WTC11 (cell line): ENCODE measurements around the gene PRR30. TPM values are rescaled to one million over a fixed set of nuclear protein-coding genes. Genes with fewer than 3 reads are reported as not detected.

ENCODE experiments used
- CBFB ChIP-seq: sonication (generic); formaldehyde crosslinking; IDR thresholded peaks from 2 replicates; pipeline ENCODE4 v1.8.1; 2022; ENCODE audit warnings: mild to moderate bottlenecking, low read depth, missing genetic modification reagents
- EMX1 ChIP-seq: fragments of 250-450 bp; sonication (Bioruptor Pico); IDR thresholded peaks from 2 replicates; pipeline ENCODE4 v1.8.0; 2021; ENCODE audit warnings: mild to moderate bottlenecking
- FOXK1 ChIP-seq: sonication (generic); formaldehyde crosslinking; IDR thresholded peaks from 2 replicates; pipeline ENCODE4 v1.8.0; 2022; ENCODE audit warnings: mild to moderate bottlenecking, moderate library complexity, missing genetic modification reagents
- FOXP1 ChIP-seq: sonication (generic); formaldehyde crosslinking; IDR thresholded peaks from 2 replicates; pipeline ENCODE4 v1.8.0; 2022; ENCODE audit warnings: missing genetic modification reagents, mild to moderate bottlenecking, moderate library complexity, borderline replicate concordance
- GABPB1 ChIP-seq: sonication (generic); formaldehyde crosslinking; IDR thresholded peaks from 2 replicates; pipeline ENCODE4 v1.8.1; 2023; ENCODE audit warnings: mild to moderate bottlenecking, missing genetic modification reagents
- GTF2I ChIP-seq: fragments of 250-450 bp; sonication (Bioruptor Pico); conservative IDR thresholded peaks from 2 replicates; pipeline ENCODE4 v1.4.0; 2021; ENCODE audit warnings: mild to moderate bottlenecking
- HMGA2 ChIP-seq: fragments of 250-450 bp; sonication (Bioruptor Pico); IDR thresholded peaks from 2 replicates; pipeline ENCODE4 v1.4.0; 2021; ENCODE audit warnings: mild to moderate bottlenecking, moderate library complexity
- ZNF232 ChIP-seq: sonication (generic); formaldehyde crosslinking; IDR thresholded peaks from 2 replicates; pipeline ENCODE4 v1.8.0; 2022; ENCODE audit warnings: mild to moderate bottlenecking, missing genetic modification reagents
- ZNF396 ChIP-seq: fragments of 250-450 bp; sonication (Bioruptor Pico); IDR thresholded peaks from 2 replicates; pipeline ENCODE4 v1.8.0; 2021; ENCODE audit warnings: mild to moderate bottlenecking, moderate library complexity, borderline replicate concordance
- ZNF423 ChIP-seq: fragments of 250-450 bp; sonication (Bioruptor Pico); IDR thresholded peaks from 2 replicates; pipeline ENCODE4 v2.1.2; 2022; ENCODE audit warnings: mild to moderate bottlenecking, moderate library complexity
- total RNA-seq: library from RNA; stranded (reverse); gene quantifications from 3 replicates; pipeline ENCODE4 v1.2.3, GENCODE V29; 2021
- TF ChIP-seq, protein P1 (sequence below): sonication (generic); formaldehyde crosslinking; IDR thresholded peaks from 2 replicates; pipeline ENCODE4 v1.8.1; 2022; ENCODE audit warnings: low read depth, mild to moderate bottlenecking, moderate library complexity, missing genetic modification reagents, borderline replicate concordance
- TF ChIP-seq, protein P2 (sequence below): sonication (generic); formaldehyde crosslinking; IDR thresholded peaks from 2 replicates; pipeline ENCODE4 v1.8.0; 2022; ENCODE audit warnings: mild to moderate bottlenecking, missing genetic modification reagents
- TF ChIP-seq, protein P3 (sequence below): sonication (generic); formaldehyde crosslinking; IDR thresholded peaks from 2 replicates; pipeline ENCODE4 v1.8.1; 2023; ENCODE audit warnings: mild to moderate bottlenecking, missing genetic modification reagents, borderline replicate concordance
- TF ChIP-seq, protein P4 (sequence below): fragments of 250-450 bp; sonication (Bioruptor Pico); IDR thresholded peaks from 2 replicates; pipeline ENCODE4 v1.9.0; 2021; ENCODE audit warnings: mild to moderate bottlenecking
- TF ChIP-seq, protein P5 (sequence below): sonication (generic); formaldehyde crosslinking; IDR thresholded peaks from 2 replicates; pipeline ENCODE4 v1.8.1; 2022; ENCODE audit warnings: mild to moderate bottlenecking, moderate library complexity, missing genetic modification reagents
- TF ChIP-seq, protein P6 (sequence below): sonication (generic); formaldehyde crosslinking; conservative IDR thresholded peaks from 2 replicates; pipeline ENCODE4 v1.8.1; 2023; ENCODE audit warnings: mild to moderate bottlenecking, low read depth, missing genetic modification reagents, moderate library complexity
- TF ChIP-seq, protein P7 (sequence below): fragments of 250-450 bp; sonication (Bioruptor Pico); IDR thresholded peaks from 2 replicates; pipeline ENCODE4 v1.8.0; 2021; ENCODE audit warnings: mild to moderate bottlenecking
- TF ChIP-seq, protein P8 (sequence below): sonication (generic); formaldehyde crosslinking; IDR thresholded peaks from 2 replicates; pipeline ENCODE4 v1.8.1; 2022; ENCODE audit warnings: low read depth, missing genetic modification reagents, borderline replicate concordance
- TF ChIP-seq, protein P9 (sequence below): sonication (generic); formaldehyde crosslinking; IDR thresholded peaks from 2 replicates; pipeline ENCODE4 v1.8.1; 2023; ENCODE audit warnings: mild to moderate bottlenecking, missing genetic modification reagents

The PRR30 gene
- total RNA-seq, 1 experiment from 2014 or later, result not detected

DNA sequence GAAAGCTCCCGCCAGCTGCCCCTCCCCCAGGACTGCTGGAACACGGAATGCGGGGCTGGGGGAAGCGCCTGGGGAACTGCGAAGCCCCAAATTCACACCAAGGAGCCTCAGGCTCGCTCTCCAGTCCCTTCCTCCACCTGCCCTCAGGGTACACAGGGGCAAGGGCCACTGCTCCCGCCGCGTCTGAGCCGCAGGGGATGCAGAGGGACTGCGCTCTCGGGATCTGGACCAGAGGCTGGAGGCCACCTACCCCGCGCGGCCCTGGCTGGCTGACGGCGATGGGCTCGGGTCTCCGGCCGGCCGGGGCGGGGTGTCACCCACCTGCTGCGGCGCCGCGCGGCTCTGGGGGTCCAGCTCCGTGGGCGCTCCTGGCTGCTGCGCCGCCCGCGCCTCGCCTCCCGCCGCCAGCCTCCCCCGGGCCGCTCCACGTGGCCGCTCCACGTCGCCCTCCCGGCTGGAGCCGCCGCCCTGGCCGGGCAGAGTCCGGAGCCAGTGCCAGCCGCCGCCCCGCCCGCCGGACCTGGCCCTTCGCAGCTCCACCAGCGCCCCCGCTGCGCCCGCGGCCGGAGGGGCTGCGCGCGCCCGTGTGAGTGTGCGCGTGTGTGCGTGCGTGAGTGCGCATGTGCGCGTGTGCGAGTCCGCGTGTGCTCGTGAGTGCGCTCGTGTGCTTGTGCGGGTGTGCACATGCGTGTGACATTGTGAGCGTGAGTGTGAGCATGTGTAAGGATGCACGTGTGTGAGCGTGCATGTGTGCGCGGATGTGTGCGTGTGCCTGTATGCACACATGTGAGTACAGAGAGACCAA is 20.5 kb downstream of the PRR30 start, which contains the start of gene CGREF1 (continued):
- TF ChIP-seq, protein P1, sequence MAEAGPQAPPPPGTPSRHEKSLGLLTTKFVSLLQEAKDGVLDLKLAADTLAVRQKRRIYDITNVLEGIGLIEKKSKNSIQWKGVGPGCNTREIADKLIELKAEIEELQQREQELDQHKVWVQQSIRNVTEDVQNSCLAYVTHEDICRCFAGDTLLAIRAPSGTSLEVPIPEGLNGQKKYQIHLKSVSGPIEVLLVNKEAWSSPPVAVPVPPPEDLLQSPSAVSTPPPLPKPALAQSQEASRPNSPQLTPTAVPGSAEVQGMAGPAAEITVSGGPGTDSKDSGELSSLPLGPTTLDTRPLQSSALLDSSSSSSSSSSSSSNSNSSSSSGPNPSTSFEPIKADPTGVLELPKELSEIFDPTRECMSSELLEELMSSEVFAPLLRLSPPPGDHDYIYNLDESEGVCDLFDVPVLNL, result no peak
- TF ChIP-seq ZNF423 (CRISPR knock-in tag), result no peak
- TF ChIP-seq, protein P2, sequence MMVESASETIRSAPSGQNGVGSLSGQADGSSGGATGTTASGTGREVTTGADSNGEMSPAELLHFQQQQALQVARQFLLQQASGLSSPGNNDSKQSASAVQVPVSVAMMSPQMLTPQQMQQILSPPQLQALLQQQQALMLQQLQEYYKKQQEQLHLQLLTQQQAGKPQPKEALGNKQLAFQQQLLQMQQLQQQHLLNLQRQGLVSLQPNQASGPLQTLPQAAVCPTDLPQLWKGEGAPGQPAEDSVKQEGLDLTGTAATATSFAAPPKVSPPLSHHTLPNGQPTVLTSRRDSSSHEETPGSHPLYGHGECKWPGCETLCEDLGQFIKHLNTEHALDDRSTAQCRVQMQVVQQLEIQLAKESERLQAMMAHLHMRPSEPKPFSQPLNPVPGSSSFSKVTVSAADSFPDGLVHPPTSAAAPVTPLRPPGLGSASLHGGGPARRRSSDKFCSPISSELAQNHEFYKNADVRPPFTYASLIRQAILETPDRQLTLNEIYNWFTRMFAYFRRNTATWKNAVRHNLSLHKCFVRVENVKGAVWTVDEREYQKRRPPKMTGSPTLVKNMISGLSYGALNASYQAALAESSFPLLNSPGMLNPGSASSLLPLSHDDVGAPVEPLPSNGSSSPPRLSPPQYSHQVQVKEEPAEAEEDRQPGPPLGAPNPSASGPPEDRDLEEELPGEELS (CRISPR knock-in tag), result no peak
- TF ChIP-seq EMX1 (CRISPR knock-in tag), result no peak
- TF ChIP-seq ZNF396, result no peak
- TF ChIP-seq, protein P3, sequence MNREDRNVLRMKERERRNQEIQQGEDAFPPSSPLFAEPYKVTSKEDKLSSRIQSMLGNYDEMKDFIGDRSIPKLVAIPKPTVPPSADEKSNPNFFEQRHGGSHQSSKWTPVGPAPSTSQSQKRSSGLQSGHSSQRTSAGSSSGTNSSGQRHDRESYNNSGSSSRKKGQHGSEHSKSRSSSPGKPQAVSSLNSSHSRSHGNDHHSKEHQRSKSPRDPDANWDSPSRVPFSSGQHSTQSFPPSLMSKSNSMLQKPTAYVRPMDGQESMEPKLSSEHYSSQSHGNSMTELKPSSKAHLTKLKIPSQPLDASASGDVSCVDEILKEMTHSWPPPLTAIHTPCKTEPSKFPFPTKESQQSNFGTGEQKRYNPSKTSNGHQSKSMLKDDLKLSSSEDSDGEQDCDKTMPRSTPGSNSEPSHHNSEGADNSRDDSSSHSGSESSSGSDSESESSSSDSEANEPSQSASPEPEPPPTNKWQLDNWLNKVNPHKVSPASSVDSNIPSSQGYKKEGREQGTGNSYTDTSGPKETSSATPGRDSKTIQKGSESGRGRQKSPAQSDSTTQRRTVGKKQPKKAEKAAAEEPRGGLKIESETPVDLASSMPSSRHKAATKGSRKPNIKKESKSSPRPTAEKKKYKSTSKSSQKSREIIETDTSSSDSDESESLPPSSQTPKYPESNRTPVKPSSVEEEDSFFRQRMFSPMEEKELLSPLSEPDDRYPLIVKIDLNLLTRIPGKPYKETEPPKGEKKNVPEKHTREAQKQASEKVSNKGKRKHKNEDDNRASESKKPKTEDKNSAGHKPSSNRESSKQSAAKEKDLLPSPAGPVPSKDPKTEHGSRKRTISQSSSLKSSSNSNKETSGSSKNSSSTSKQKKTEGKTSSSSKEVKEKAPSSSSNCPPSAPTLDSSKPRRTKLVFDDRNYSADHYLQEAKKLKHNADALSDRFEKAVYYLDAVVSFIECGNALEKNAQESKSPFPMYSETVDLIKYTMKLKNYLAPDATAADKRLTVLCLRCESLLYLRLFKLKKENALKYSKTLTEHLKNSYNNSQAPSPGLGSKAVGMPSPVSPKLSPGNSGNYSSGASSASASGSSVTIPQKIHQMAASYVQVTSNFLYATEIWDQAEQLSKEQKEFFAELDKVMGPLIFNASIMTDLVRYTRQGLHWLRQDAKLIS (CRISPR knock-in tag), result no peak
- TF ChIP-seq FOXK1, result peak; percentile 67
- TF ChIP-seq, protein P4, sequence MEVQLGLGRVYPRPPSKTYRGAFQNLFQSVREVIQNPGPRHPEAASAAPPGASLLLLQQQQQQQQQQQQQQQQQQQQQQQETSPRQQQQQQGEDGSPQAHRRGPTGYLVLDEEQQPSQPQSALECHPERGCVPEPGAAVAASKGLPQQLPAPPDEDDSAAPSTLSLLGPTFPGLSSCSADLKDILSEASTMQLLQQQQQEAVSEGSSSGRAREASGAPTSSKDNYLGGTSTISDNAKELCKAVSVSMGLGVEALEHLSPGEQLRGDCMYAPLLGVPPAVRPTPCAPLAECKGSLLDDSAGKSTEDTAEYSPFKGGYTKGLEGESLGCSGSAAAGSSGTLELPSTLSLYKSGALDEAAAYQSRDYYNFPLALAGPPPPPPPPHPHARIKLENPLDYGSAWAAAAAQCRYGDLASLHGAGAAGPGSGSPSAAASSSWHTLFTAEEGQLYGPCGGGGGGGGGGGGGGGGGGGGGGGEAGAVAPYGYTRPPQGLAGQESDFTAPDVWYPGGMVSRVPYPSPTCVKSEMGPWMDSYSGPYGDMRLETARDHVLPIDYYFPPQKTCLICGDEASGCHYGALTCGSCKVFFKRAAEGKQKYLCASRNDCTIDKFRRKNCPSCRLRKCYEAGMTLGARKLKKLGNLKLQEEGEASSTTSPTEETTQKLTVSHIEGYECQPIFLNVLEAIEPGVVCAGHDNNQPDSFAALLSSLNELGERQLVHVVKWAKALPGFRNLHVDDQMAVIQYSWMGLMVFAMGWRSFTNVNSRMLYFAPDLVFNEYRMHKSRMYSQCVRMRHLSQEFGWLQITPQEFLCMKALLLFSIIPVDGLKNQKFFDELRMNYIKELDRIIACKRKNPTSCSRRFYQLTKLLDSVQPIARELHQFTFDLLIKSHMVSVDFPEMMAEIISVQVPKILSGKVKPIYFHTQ (CRISPR knock-in tag), result no peak
- TF ChIP-seq, protein P5, sequence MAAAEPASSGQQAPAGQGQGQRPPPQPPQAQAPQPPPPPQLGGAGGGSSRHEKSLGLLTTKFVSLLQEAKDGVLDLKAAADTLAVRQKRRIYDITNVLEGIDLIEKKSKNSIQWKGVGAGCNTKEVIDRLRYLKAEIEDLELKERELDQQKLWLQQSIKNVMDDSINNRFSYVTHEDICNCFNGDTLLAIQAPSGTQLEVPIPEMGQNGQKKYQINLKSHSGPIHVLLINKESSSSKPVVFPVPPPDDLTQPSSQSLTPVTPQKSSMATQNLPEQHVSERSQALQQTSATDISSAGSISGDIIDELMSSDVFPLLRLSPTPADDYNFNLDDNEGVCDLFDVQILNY, result no peak
- TF ChIP-seq ZNF232, result no peak
- TF ChIP-seq HMGA2 (CRISPR knock-in tag), result no peak
- TF ChIP-seq FOXP1, result peak; percentile 76; the same call in 1 of the 2 replicates
- TF ChIP-seq, protein P6, sequence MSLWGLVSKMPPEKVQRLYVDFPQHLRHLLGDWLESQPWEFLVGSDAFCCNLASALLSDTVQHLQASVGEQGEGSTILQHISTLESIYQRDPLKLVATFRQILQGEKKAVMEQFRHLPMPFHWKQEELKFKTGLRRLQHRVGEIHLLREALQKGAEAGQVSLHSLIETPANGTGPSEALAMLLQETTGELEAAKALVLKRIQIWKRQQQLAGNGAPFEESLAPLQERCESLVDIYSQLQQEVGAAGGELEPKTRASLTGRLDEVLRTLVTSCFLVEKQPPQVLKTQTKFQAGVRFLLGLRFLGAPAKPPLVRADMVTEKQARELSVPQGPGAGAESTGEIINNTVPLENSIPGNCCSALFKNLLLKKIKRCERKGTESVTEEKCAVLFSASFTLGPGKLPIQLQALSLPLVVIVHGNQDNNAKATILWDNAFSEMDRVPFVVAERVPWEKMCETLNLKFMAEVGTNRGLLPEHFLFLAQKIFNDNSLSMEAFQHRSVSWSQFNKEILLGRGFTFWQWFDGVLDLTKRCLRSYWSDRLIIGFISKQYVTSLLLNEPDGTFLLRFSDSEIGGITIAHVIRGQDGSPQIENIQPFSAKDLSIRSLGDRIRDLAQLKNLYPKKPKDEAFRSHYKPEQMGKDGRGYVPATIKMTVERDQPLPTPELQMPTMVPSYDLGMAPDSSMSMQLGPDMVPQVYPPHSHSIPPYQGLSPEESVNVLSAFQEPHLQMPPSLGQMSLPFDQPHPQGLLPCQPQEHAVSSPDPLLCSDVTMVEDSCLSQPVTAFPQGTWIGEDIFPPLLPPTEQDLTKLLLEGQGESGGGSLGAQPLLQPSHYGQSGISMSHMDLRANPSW, result peak; percentile 87; the same call in 1 of the 2 replicates
- no peak for TF ChIP-seq GABPB1 (CRISPR knock-in tag)
- TF ChIP-seq, protein P7, sequence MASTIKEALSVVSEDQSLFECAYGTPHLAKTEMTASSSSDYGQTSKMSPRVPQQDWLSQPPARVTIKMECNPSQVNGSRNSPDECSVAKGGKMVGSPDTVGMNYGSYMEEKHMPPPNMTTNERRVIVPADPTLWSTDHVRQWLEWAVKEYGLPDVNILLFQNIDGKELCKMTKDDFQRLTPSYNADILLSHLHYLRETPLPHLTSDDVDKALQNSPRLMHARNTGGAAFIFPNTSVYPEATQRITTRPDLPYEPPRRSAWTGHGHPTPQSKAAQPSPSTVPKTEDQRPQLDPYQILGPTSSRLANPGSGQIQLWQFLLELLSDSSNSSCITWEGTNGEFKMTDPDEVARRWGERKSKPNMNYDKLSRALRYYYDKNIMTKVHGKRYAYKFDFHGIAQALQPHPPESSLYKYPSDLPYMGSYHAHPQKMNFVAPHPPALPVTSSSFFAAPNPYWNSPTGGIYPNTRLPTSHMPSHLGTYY (CRISPR knock-in tag), result no peak
- no peak for TF ChIP-seq GTF2I
- TF ChIP-seq, protein P8, sequence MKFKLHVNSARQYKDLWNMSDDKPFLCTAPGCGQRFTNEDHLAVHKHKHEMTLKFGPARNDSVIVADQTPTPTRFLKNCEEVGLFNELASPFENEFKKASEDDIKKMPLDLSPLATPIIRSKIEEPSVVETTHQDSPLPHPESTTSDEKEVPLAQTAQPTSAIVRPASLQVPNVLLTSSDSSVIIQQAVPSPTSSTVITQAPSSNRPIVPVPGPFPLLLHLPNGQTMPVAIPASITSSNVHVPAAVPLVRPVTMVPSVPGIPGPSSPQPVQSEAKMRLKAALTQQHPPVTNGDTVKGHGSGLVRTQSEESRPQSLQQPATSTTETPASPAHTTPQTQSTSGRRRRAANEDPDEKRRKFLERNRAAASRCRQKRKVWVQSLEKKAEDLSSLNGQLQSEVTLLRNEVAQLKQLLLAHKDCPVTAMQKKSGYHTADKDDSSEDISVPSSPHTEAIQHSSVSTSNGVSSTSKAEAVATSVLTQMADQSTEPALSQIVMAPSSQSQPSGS, result no peak
- TF ChIP-seq CBFB (CRISPR knock-in tag), result no peak
- TF ChIP-seq, protein P9, sequence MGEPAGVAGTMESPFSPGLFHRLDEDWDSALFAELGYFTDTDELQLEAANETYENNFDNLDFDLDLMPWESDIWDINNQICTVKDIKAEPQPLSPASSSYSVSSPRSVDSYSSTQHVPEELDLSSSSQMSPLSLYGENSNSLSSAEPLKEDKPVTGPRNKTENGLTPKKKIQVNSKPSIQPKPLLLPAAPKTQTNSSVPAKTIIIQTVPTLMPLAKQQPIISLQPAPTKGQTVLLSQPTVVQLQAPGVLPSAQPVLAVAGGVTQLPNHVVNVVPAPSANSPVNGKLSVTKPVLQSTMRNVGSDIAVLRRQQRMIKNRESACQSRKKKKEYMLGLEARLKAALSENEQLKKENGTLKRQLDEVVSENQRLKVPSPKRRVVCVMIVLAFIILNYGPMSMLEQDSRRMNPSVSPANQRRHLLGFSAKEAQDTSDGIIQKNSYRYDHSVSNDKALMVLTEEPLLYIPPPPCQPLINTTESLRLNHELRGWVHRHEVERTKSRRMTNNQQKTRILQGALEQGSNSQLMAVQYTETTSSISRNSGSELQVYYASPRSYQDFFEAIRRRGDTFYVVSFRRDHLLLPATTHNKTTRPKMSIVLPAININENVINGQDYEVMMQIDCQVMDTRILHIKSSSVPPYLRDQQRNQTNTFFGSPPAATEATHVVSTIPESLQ, result no peak
